ENCODE measurements around the gene LRRC71. TPM values are rescaled to one million over a fixed set of nuclear protein-coding genes. Genes with fewer than 3 reads are reported as not detected.
"Not testable (repeated sequence)": the region's sequence is repeated elsewhere in the genome, so short reads cannot be mapped to it uniquely, and the experiment has no call there.

The LRRC71 gene
- total RNA-seq, 3 donors from 2014 or later = not detected

- no peaks in the 10 kb centered on the region for H3K36me3 ChIP-seq (ENCODE audit: low read depth)
- no peak for ATAC-seq
- no peaks in the 10 kb centered on the region for H3K9me3 ChIP-seq
- DNase-seq = no peak
- peaks cover 24% of the 10 kb centered on the region for H3K4me1 ChIP-seq (ENCODE audit: low read depth)
- TF ChIP-seq, protein P1, sequence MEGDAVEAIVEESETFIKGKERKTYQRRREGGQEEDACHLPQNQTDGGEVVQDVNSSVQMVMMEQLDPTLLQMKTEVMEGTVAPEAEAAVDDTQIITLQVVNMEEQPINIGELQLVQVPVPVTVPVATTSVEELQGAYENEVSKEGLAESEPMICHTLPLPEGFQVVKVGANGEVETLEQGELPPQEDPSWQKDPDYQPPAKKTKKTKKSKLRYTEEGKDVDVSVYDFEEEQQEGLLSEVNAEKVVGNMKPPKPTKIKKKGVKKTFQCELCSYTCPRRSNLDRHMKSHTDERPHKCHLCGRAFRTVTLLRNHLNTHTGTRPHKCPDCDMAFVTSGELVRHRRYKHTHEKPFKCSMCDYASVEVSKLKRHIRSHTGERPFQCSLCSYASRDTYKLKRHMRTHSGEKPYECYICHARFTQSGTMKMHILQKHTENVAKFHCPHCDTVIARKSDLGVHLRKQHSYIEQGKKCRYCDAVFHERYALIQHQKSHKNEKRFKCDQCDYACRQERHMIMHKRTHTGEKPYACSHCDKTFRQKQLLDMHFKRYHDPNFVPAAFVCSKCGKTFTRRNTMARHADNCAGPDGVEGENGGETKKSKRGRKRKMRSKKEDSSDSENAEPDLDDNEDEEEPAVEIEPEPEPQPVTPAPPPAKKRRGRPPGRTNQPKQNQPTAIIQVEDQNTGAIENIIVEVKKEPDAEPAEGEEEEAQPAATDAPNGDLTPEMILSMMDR (IDR thresholded peaks at IDR 0.05) = no peak
- intact Hi-C loops (cut with DNase I, micrococcal nuclease) = no loop called here
- no peak overlapping the region for H3K4me3 ChIP-seq
These were observed 4.2 kb downstream of the LRRC71 start for GRCh38 chr1:156924478-156925153.

- H3K4me3 ChIP-seq = no peak overlapping the region
- peaks cover 21% of the 10 kb centered on the region for H3K4me1 ChIP-seq (ENCODE audit: low read depth)
- DNase-seq (no peak), ATAC-seq (no peak)
- TF ChIP-seq, protein P1 (IDR thresholded peaks at IDR 0.05) = no peak
- H3K9me3 ChIP-seq = no peaks in the 10 kb centered on the region
- no peaks in the 10 kb centered on the region for H3K36me3 ChIP-seq (ENCODE audit: low read depth)
- intact Hi-C loops (cut with DNase I, micrococcal nuclease) = no loop called here
These were observed 5.0 kb downstream of the LRRC71 start for GRCh38 chr1:156925154-156926010.

DNA sequence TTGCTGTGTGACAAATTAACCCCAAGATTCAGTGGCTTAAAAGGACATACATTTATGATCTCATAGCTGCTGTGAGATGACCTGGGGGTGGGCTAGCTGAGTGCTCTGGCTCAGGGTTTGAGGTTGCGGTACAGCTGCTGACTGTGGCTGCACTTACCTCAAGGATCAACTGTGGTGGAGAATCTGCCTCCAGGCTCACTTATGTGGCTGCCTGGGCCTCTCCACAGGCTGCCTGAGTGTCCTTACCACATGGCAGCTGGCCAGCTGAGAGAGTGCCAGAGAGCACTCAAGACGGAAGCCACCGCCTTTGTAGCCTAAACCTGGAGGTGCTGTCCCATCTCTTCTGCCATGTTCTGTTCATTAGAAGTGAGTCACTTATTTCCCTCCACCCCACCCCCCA lies 5.7 kb downstream of the LRRC71 start:
- H3K9me3 ChIP-seq = no peaks in the 10 kb centered on the region
- peak in 2 of 3 donors; percentile 75 to 81 for DNase-seq
- no peaks in the 10 kb centered on the region for H3K36me3 ChIP-seq (ENCODE audit: low read depth)
- TF ChIP-seq, protein P1 (IDR thresholded peaks at IDR 0.05) = no peak
- peak; percentile 55 for ATAC-seq
- H3K4me3 ChIP-seq = no peak overlapping the region
- intact Hi-C loops (cut with DNase I, micrococcal nuclease) = no loop called here
- peaks cover 20% of the 10 kb centered on the region for H3K4me1 ChIP-seq (ENCODE audit: low read depth)

- DNase-seq = peak in 1 of 3 donors; percentile 6
- H3K36me3 ChIP-seq (ENCODE audit: low read depth); ATAC-seq; H3K4me3 ChIP-seq; H3K9me3 ChIP-seq; intact Hi-C loops (cut with DNase I, micrococcal nuclease): not testable (repeated sequence)
- H3K4me1 ChIP-seq (ENCODE audit: low read depth) = peaks cover 20% of the 10 kb centered on the region
These were observed 6.3 kb downstream of the LRRC71 start for GRCh38 chr1:156926695-156927094.

GRCh38 chr1:156927215-156928042 lies 7.0 kb downstream of the LRRC71 start:
- intact Hi-C loops (cut with DNase I, micrococcal nuclease) = no loop called here

More at GRCh38 chr1:156927215-156928042, 7.0 kb downstream of the LRRC71 start:
- peaks cover 20% of the 10 kb centered on the region for H3K4me1 ChIP-seq (ENCODE audit: low read depth)
- TF ChIP-seq, protein P1 (IDR thresholded peaks at IDR 0.05) = peak; percentile 45
- H3K4me3 ChIP-seq = no peak overlapping the region
- no peaks in the 10 kb centered on the region for H3K36me3 ChIP-seq (ENCODE audit: low read depth)
- H3K9me3 ChIP-seq = no peaks in the 10 kb centered on the region
- DNase-seq (peak in 2 of 3 donors; percentile 78 to 83), ATAC-seq (peak; percentile 76)
